Ramos (cell line): ENCODE measurements around the gene SRP14.
"Not testable (repeated sequence)": the region's sequence is repeated elsewhere in the genome, so short reads cannot be mapped to it uniquely, and the experiment has no call there.

Source experiments
- in situ Hi-C: fragments of 300-500 bp; cut with MboI; formaldehyde crosslinking; loops from one replicate; pipeline ENCODE4 v1.14.3; 2022; ENCODE audit warnings: low sequenced_read_pairs; ENCODE audit not compliant: unreplicated experiment

SRP14 gene

DNA sequence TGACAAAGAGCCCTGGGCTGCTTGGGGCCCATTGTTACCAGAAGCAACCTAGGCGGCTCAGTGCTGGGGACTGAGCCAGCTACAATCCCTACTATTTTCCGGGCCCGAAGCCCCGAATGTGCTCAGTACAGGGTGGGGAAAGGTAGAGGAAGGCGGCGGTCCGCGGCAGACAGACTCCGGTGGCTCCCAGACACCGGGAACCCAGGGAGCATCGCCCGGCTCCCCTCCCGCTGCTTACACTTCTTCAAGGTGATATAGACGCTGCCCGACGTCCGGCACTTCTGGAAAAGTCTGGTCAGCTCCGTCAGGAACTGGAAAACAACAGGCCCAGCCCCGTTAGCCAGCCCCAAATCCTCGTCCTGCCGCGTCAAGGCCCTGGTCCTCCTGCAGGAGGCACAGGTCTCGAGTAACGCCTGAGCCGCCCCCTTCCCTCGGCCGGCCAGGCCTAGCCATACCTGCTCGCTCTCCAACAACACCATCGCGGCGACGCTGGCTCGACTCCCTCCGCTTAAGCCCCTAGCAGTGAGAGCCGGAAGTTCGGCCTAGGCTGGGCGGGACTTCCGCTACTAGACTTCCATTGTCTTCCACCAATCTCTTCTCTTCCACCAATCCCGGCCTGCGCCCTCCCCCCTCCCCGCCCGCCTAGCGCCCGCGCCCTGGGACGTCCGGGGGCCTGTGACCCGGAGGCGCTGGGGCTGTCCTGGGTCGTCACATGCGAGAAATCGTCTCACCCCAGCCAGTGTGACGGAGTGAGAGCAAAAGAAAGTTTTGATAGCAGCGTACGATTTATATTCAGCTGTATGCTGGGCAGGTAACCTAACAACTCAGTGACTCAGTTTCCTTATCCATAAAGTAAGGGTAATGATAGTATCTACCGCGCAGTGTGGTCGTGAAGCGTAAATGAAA lies at the start of gene SRP14:
Gene SRP14, minus strand, starts transcription at position 544 of the 906 bp plus-strand sequence. Its CDS starts 65 bp downstream, at position 479.
- in situ Hi-C loops: no loop called here

GRCh38 chr15:40087991-40088928 lies 49.3 kb upstream of the SRP14 start:
- in situ Hi-C loops: no loop called here

GRCh38 chr15:40087068-40087810 lies 48.3 kb upstream of the SRP14 start:
- in situ Hi-C loops: no loop called here

- in situ Hi-C loops: no loop called here
These were observed 46.3 kb upstream of the SRP14 start for GRCh38 chr15:40085266-40085665.

DNA sequence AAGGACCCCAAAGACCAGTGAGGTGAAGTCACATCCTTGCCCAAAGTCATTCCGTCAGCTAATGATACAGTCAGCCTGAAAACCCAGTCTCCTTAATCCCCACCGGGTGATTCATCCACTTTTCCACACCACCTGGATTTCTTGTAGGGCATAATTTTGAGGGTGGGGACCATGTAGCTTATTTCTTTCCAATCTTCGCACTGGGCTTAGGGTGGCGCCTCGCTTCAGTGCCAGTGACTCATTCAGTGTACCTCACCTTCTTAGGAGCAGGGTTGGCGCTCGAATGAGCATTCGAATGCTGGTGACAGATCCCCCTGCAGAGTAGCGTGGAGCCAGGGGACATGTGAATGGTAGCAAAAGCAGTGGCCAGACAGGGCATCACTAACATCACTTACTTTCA lies 45.7 kb upstream of the SRP14 start:
- in situ Hi-C loops: no loop called here

- in situ Hi-C loops: no loop called here
These were observed 43.4 kb upstream of the SRP14 start for GRCh38 chr15:40082195-40082883.

DNA sequence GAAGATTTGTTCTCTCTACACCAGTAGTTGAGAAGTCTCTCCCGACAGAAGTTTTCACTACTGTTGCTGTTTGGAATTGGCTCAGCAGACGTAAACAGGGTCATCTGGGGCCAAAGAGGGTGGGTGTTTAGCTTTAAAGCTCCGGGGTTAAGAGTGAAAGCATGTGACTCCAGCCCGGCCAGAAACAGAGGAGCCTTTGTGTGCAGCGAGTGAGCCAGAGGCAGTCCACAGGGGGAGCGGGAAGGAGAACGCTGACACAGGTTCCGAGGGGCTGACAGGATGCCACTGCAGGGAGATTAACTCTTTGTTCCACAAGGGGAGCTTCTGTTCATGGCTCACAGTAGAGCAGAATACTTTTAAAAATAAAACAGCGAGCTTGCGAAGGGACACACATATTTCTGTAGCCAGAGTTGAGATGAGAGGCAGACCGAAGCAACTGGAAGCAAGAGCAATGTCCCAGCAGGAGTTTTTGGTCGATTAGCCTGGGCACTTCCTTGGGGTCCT lies 42.8 kb upstream of the SRP14 start:
- in situ Hi-C loops: no loop called here

GRCh38 chr15:40080847-40081246 lies 41.9 kb upstream of the SRP14 start:
- in situ Hi-C loops: no loop called here

GRCh38 chr15:40080104-40080503 lies 41.1 kb upstream of the SRP14 start:
- in situ Hi-C loops: no loop called here

DNA sequence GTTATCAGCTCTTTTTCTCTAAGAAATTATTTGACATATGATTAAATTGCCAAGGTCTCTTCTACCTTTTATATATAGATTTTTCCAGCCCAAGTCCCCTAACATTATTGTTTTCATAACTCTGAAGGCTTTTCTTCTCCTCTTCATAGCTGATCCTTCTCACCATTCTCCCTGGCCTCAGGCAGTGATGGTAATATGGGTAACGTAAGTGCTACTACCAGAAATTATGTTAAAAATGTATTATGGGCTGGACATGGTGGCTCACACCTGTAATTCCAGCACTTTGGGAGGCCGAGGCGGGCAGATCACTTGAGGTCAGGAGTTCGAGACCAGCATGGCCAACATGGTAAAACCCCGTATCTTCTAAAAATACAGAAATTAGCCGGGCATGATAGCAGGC lies 40.5 kb upstream of the SRP14 start:
- in situ Hi-C loops: no loop called here

DNA sequence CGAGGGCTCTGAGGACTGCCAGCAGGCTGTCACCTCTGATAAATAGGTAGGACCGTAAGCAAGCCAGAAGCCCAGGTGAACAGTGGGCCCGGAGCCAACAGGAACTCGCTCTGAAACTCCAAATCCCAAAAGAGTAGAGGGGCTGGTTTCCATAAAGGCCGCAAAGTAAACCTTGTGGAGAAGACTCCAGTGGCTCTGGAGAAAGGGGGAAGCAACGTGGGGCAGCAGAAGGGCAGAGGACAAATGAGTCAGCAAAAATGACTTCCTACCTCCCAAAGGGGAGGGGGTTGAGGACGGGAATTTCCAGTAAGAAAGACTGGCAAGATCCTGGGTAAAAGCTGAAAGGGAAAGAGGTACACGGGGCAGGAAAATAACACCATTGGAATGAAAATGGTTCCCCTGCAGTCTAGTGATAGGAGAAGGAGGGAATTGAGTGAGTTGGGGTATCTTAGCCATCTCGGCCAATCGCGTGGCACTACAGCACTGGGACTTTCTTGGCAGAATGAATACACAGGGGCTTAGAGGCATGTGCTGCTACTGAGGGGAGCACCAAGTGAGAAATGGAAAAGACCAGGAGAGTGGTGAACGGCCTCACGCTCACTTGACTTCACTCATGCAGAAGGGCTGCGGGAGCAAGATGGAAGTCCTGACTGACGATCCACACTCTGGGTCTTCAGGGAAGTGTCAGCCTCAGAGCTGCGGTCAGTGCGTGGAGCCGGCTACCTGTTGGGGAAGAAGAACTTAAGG lies 36.5 kb upstream of the SRP14 start:
- in situ Hi-C loops: no loop called here

DNA sequence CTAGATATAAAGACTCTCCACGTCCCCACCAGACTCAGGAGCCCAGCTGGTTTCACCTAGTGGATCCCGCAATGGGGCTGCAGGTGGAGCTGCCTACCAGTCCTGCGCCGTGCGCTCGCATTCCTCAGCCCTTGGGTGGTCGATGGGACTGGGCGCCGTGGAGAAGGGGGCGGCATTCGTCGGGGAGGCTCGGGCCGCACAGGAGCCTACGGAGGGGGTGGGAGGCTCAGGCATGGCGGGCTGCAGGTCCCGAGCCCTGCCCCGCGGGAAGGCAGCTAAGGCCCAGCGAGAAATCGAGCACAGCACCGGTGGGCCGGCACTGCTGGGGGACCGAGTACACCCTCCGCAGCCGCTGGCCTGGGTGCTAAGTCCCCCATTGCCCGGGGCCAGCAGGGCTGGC lies 35.7 kb upstream of the SRP14 start:
- in situ Hi-C loops: not testable (repeated sequence)

- in situ Hi-C loops: not testable (repeated sequence)
These were observed 34.9 kb upstream of the SRP14 start for GRCh38 chr15:40073716-40074490.

- in situ Hi-C loops: no loop called here
These were observed 33.4 kb upstream of the SRP14 start for GRCh38 chr15:40072216-40072990.

- in situ Hi-C loops: no loop called here
These were observed 31.7 kb upstream of the SRP14 start for GRCh38 chr15:40070608-40071218.

DNA sequence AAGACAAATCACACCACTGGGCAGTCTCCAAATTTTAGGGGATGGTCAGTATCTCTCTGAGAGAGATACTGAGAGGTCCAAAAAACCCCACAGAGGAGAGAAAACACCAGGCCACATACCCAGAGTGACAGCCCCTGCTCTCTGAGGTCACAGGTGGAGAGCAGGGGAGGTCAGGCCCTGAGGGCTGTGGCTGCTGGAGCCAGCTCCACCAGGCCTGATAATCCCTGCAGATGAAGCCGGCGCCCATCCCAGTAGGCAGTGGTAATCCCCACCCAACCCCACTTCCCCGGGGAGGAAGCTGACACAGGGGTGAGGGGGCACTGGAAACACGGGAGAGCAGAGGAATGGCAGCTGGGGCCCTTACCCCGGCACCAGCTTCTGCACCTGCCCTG lies 31.2 kb upstream of the SRP14 start:
- in situ Hi-C loops: no loop called here
